HepG2 (cell line): ENCODE measurements around the gene INPP1. TPM values are rescaled to one million over a fixed set of nuclear protein-coding genes. Genes with fewer than 3 reads are reported as not detected.

Source experiments
- AHR ChIP-seq: IDR thresholded peaks from 2 replicates; pipeline ENCODE4 v1.6.1; 2018; ENCODE audit warnings: missing genetic modification reagents, missing compliant biosample characterization
- ETV6 ChIP-seq: sonication (generic); formaldehyde crosslinking; conservative IDR thresholded peaks from 2 replicates; pipeline ENCODE4 v1.4.0; 2020; ENCODE audit warnings: missing genetic modification reagents
- GABPA ChIP-seq, 2 experiments: IDR thresholded peaks; 2 replicates each; pipeline ENCODE4 v1.6.1; 2011 to 2016; ENCODE audit warnings: low read depth in 2 of 2, low read length in 1 of 2, missing biosample characterization in 1 of 2, missing genetic modification characterization in 1 of 2
- HOXA9 ChIP-seq: sonication (generic); formaldehyde crosslinking; IDR thresholded peaks from 2 replicates; pipeline ENCODE4 v1.8.1; 2022; ENCODE audit warnings: missing genetic modification reagents, mild to moderate bottlenecking, moderate library complexity, borderline replicate concordance
- NCOA2 ChIP-seq: sonication (generic); formaldehyde crosslinking; IDR thresholded peaks from 2 replicates; pipeline ENCODE4 v1.8.0; 2022; ENCODE audit warnings: inconsistent platforms
- NFE2L1 ChIP-seq: sonication (generic); formaldehyde crosslinking; IDR thresholded peaks from 2 replicates; pipeline ENCODE4 v1.4.0; 2020; ENCODE audit warnings: missing genetic modification reagents, mild to moderate bottlenecking, borderline replicate concordance
- ZNF3 ChIP-seq: IDR thresholded peaks from 2 replicates; pipeline ENCODE4 v1.7.0; 2017; ENCODE audit warnings: inconsistent platforms
- ZNF333 ChIP-seq: sonication (generic); formaldehyde crosslinking; IDR thresholded peaks from 2 replicates; pipeline ENCODE4 v1.4.0; 2020; ENCODE audit warnings: mild to moderate bottlenecking, missing genetic modification reagents, borderline replicate concordance
- ZNF577 ChIP-seq: sonication (generic); formaldehyde crosslinking; IDR thresholded peaks from 2 replicates; pipeline ENCODE4 v1.4.0; 2020; ENCODE audit warnings: mild to moderate bottlenecking, low read depth, missing genetic modification reagents, borderline replicate concordance
- ZNF670 ChIP-seq: sonication (generic); formaldehyde crosslinking; IDR thresholded peaks from 2 replicates; pipeline ENCODE4 v1.8.0; 2022; ENCODE audit warnings: mild to moderate bottlenecking, missing genetic modification reagents, borderline replicate concordance
- ZNF772 ChIP-seq: sonication (generic); formaldehyde crosslinking; IDR thresholded peaks from 2 replicates; pipeline ENCODE4 v1.5.0; 2020; ENCODE audit warnings: mild to moderate bottlenecking, missing genetic modification reagents
- ZNF776 ChIP-seq: sonication (generic); formaldehyde crosslinking; IDR thresholded peaks from 2 replicates; pipeline ENCODE4 v1.4.0; 2020; ENCODE audit warnings: mild to moderate bottlenecking, missing genetic modification reagents
- ZSCAN21 ChIP-seq: sonication (generic); formaldehyde crosslinking; IDR thresholded peaks from 2 replicates; pipeline ENCODE4 v1.8.0; 2022; ENCODE audit warnings: mild to moderate bottlenecking, missing genetic modification reagents, moderate library complexity, borderline replicate concordance
- polyA plus RNA-seq, 8 experiments: library from polyadenylated mRNA; depleted of rRNA in 3 of 8; stranded (reverse) in 7 of 8; unstranded in 1 of 8; fragments of >200 nt; fragmentation: Illumina TruSeq in 4 of 8; extraction: Trizol in 4 of 8; gene quantifications; 2 replicates each; pipeline versions ENCODE4 v1.2.1 to v1.2.3, GENCODE V29; 2011 to 2016; ENCODE audit warnings: low read depth in 4 of 8, missing spikeins in 1 of 8, mixed read lengths in 1 of 8; ENCODE audit not compliant: insufficient read depth in 1 of 8
- total RNA-seq, 5 experiments: library from RNA; depleted of rRNA; stranded (reverse); fragments of >200 nt; fragmentation: Illumina TruSeq; extraction: Trizol; gene quantifications; 2 replicates each; pipeline ENCODE4 v1.2.3, GENCODE V29; 2016; ENCODE audit warnings: low read depth in 1 of 5
- TF ChIP-seq, protein P1 (sequence below): sonication (generic); formaldehyde crosslinking; IDR thresholded peaks from 2 replicates; pipeline ENCODE4 v1.4.0; 2020; ENCODE audit warnings: missing genetic modification reagents, borderline replicate concordance
- TF ChIP-seq, protein P2 (sequence below), 2 experiments: sonication (generic) in 1 of 2; formaldehyde crosslinking in 1 of 2; IDR thresholded peaks; 2 replicates each; pipeline versions ENCODE4 v1.5.1 to v1.6.1; 2011 to 2020; ENCODE audit warnings: borderline replicate concordance in 1 of 2, low read depth in 1 of 2, low read length in 1 of 2, mild to moderate bottlenecking in 1 of 2, missing genetic modification reagents in 1 of 2, moderate library complexity in 1 of 2
- TF ChIP-seq, protein P3 (sequence below): IDR thresholded peaks from 2 replicates; pipeline ENCODE4 v1.6.1; 2016; ENCODE audit warnings: missing compliant biosample characterization, missing genetic modification reagents, borderline replicate concordance
- TF ChIP-seq, protein P4 (sequence below): sonication (generic); formaldehyde crosslinking; IDR thresholded peaks from 2 replicates; pipeline ENCODE4 v1.4.0; 2020; ENCODE audit warnings: mild to moderate bottlenecking, missing genetic modification reagents, borderline replicate concordance

INPP1 gene
- total and polyA plus RNA-seq, 2 of the 13 experiments (the other 11 are each of a cell fraction or from before 2014, with no cell fraction given) = 10.0 to 13.3 TPM

DNA sequence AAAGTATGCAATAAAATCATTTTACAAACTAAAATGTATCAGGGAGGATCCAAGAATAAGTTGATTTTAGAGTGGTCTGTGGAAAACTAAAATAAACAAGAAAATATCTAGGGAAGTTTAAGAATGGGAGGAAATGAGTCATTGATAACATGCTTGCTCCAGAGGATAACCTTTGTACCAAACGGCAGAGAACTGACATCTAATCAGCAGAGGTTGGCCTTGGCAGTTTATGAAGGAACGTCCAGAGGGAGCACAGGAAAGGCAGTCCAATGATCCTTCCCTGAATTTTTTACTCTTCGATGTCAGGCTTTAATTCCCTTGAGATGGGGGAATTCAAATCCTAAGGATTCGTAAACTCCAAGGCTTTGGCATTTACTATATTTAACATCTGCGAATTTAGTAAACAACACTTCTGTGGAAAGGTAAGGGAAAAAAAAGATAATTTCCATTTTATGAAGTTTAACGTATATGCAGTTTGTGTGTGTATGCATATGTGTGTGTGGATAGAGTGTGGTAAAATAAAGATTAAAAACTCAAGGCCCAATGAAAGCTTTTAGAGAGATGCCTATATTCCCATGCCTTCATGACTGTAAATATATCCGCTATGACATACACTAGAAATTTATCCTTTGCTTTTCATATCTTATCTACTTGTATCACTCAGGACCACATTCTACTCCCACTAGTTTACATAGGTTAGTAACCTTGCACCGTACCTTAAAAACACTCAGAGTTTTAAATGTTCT is 8.7 kb upstream of the INPP1 start (continued):
- TF ChIP-seq NFE2L1 (CRISPR knock-in tag) = no peak
- TF ChIP-seq ZNF3 (CRISPR knock-in tag) = no peak
- TF ChIP-seq ZNF776 (CRISPR knock-in tag) = no peak
- TF ChIP-seq NCOA2 (CRISPR knock-in tag) = peak; percentile 95
- TF ChIP-seq ZNF577 (CRISPR knock-in tag) = no peak
- TF ChIP-seq HOXA9 = no peak
- TF ChIP-seq, protein P1, sequence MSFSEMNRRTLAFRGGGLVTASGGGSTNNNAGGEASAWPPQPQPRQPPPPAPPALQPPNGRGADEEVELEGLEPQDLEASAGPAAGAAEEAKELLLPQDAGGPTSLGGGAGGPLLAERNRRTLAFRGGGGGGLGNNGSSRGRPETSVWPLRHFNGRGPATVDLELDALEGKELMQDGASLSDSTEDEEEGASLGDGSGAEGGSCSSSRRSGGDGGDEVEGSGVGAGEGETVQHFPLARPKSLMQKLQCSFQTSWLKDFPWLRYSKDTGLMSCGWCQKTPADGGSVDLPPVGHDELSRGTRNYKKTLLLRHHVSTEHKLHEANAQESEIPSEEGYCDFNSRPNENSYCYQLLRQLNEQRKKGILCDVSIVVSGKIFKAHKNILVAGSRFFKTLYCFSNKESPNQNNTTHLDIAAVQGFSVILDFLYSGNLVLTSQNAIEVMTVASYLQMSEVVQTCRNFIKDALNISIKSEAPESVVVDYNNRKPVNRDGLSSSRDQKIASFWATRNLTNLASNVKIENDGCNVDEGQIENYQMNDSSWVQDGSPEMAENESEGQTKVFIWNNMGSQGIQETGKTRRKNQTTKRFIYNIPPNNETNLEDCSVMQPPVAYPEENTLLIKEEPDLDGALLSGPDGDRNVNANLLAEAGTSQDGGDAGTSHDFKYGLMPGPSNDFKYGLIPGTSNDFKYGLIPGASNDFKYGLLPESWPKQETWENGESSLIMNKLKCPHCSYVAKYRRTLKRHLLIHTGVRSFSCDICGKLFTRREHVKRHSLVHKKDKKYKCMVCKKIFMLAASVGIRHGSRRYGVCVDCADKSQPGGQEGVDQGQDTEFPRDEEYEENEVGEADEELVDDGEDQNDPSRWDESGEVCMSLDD (CRISPR knock-in tag) = no peak
- TF ChIP-seq ZNF670 (CRISPR knock-in tag) = no peak
- TF ChIP-seq AHR (CRISPR knock-in tag) = no peak; the same call in 1 of the 2 replicates
- TF ChIP-seq, protein P2, sequence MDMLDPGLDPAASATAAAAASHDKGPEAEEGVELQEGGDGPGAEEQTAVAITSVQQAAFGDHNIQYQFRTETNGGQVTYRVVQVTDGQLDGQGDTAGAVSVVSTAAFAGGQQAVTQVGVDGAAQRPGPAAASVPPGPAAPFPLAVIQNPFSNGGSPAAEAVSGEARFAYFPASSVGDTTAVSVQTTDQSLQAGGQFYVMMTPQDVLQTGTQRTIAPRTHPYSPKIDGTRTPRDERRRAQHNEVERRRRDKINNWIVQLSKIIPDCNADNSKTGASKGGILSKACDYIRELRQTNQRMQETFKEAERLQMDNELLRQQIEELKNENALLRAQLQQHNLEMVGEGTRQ (IDR thresholded peaks at IDR 0.05; ENCODE audit: low read depth, low read length) = no peak
- TF ChIP-seq, protein P2 (CRISPR knock-in tag; IDR thresholded peaks at IDR 0.05; ENCODE audit: borderline replicate concordance) = no peak
- no peak for TF ChIP-seq ZSCAN21 (CRISPR knock-in tag)
- TF ChIP-seq, protein P3, sequence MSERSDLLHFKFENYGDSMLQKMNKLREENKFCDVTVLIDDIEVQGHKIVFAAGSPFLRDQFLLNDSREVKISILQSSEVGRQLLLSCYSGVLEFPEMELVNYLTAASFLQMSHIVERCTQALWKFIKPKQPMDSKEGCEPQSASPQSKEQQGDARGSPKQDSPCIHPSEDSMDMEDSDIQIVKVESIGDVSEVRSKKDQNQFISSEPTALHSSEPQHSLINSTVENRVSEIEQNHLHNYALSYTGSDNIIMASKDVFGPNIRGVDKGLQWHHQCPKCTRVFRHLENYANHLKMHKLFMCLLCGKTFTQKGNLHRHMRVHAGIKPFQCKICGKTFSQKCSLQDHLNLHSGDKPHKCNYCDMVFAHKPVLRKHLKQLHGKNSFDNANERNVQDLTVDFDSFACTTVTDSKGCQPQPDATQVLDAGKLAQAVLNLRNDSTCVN (CRISPR knock-in tag) = peak; percentile 88
- no peak for TF ChIP-seq GABPA (IDR thresholded peaks at IDR 0.05; ENCODE audit: low read depth, low read length)
- peak; percentile 71 for TF ChIP-seq GABPA (CRISPR knock-in tag; IDR thresholded peaks at IDR 0.05; ENCODE audit: low read depth)
- TF ChIP-seq, protein P4, sequence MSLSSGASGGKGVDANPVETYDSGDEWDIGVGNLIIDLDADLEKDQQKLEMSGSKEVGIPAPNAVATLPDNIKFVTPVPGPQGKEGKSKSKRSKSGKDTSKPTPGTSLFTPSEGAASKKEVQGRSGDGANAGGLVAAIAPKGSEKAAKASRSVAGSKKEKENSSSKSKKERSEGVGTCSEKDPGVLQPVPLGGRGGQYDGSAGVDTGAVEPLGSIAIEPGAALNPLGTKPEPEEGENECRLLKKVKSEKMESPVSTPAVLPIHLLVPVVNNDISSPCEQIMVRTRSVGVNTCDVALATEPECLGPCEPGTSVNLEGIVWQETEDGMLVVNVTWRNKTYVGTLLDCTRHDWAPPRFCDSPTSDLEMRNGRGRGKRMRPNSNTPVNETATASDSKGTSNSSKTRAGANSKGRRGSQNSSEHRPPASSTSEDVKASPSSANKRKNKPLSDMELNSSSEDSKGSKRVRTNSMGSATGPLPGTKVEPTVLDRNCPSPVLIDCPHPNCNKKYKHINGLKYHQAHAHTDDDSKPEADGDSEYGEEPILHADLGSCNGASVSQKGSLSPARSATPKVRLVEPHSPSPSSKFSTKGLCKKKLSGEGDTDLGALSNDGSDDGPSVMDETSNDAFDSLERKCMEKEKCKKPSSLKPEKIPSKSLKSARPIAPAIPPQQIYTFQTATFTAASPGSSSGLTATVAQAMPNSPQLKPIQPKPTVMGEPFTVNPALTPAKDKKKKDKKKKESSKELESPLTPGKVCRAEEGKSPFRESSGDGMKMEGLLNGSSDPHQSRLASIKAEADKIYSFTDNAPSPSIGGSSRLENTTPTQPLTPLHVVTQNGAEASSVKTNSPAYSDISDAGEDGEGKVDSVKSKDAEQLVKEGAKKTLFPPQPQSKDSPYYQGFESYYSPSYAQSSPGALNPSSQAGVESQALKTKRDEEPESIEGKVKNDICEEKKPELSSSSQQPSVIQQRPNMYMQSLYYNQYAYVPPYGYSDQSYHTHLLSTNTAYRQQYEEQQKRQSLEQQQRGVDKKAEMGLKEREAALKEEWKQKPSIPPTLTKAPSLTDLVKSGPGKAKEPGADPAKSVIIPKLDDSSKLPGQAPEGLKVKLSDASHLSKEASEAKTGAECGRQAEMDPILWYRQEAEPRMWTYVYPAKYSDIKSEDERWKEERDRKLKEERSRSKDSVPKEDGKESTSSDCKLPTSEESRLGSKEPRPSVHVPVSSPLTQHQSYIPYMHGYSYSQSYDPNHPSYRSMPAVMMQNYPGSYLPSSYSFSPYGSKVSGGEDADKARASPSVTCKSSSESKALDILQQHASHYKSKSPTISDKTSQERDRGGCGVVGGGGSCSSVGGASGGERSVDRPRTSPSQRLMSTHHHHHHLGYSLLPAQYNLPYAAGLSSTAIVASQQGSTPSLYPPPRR (CRISPR knock-in tag) = peak; percentile 19; the same call in 1 of the 2 replicates
- peak; percentile 69; the same call in 1 of the 2 replicates for TF ChIP-seq ZNF772 (CRISPR knock-in tag)
- TF ChIP-seq ETV6 (CRISPR knock-in tag) = no peak
- TF ChIP-seq ZNF333 (CRISPR knock-in tag) = no peak
